OCI-LY1 (cell line): ENCODE data around the gene ADARB2.

Source experiments
- H2AFZ ChIP-seq: fragments of 200-600 bp; sonication (generic), shearing (Covaris generic); 2 replicates; pipeline ENCODE4 v1.6.0; 2014; ENCODE audit warnings: antibody characterized with exemption, mild to moderate bottlenecking, low read length
- H3F3A ChIP-seq: fragments of 200-600 bp; sonication (generic), shearing (Covaris generic); 2 replicates; pipeline ENCODE4 v1.6.0; 2014; ENCODE audit warnings: mild to moderate bottlenecking, antibody characterized with exemption, low read length, moderate library complexity; ENCODE audit not compliant: insufficient read depth
- H3K27ac ChIP-seq: fragments of 200-600 bp; sonication (generic); 2 replicates; pipeline ENCODE4 v1.5.1; 2014; ENCODE audit warnings: low read length, mixed run types, mild to moderate bottlenecking, low read depth; ENCODE audit not compliant: poor library complexity, severe bottlenecking
- H3K27me3 ChIP-seq: fragments of 200-600 bp; sonication (generic); 2 replicates; pipeline ENCODE4 v1.6.0; 2014; ENCODE audit warnings: antibody characterized with exemption, mild to moderate bottlenecking, low read length, moderate library complexity; ENCODE audit not compliant: insufficient read depth
- H3K36me3 ChIP-seq: fragments of 200-600 bp; sonication (generic); 2 replicates; pipeline ENCODE4 v1.6.1; 2014; ENCODE audit warnings: mild to moderate bottlenecking, antibody characterized with exemption, low read length, moderate library complexity, mixed read lengths; ENCODE audit not compliant: insufficient read depth
- H3K4me1 ChIP-seq: fragments of 200-600 bp; sonication (generic); 2 replicates; pipeline ENCODE4 v1.5.1; 2014; ENCODE audit warnings: mild to moderate bottlenecking, low read length, moderate library complexity; ENCODE audit not compliant: insufficient read depth, severe bottlenecking
- H3K4me2 ChIP-seq: fragments of 200-600 bp; sonication (generic), shearing (Covaris generic); 2 replicates; pipeline ENCODE4 v1.6.1; 2014; ENCODE audit warnings: low read length
- H3K4me3 ChIP-seq: fragments of 200-600 bp; sonication (generic); 2 replicates; pipeline ENCODE4 v1.5.1; 2014; ENCODE audit warnings: low read length, low read depth, mild to moderate bottlenecking, mixed read lengths; ENCODE audit not compliant: poor library complexity, severe bottlenecking
- H3K79me2 ChIP-seq: fragments of 200-600 bp; shearing (Covaris generic); 2 replicates; pipeline ENCODE4 v1.6.1; 2016; ENCODE audit warnings: mixed run types, low read length, mixed read lengths; ENCODE audit not compliant: insufficient read depth
- H3K9ac ChIP-seq: fragments of 200-600 bp; sonication (generic), shearing (Covaris generic); 2 replicates; pipeline ENCODE4 v1.6.1; 2014; ENCODE audit warnings: mild to moderate bottlenecking, low read length, mixed read lengths
- H3K9me2 ChIP-seq: fragments of 200-600 bp; sonication (generic), shearing (Covaris generic); 2 replicates; pipeline ENCODE4 v1.6.1; 2014; ENCODE audit warnings: low read depth, mild to moderate bottlenecking, low read length, mixed read lengths
- H3K9me3 ChIP-seq: fragments of 200-600 bp; shearing (Covaris generic); 2 replicates; pipeline ENCODE4 v1.6.1; 2014; ENCODE audit warnings: low read length, mixed read lengths
- H4K20me1 ChIP-seq: fragments of 200-600 bp; sonication (generic), shearing (Covaris generic); 2 replicates; pipeline ENCODE4 v1.6.0; 2016; ENCODE audit warnings: mild to moderate bottlenecking, low read length; ENCODE audit not compliant: insufficient read depth
- CTCF ChIP-seq: fragments of 200-600 bp; sonication (generic), shearing (Covaris generic); IDR thresholded peaks from 2 replicates; pipeline ENCODE4 v1.5.1; 2017; ENCODE audit warnings: mild to moderate bottlenecking, antibody characterized with exemption, low read length, moderate library complexity, mixed read lengths
- EZH2 ChIP-seq: fragments of 200-600 bp; sonication (generic), shearing (Covaris generic); IDR thresholded peaks from 2 replicates; pipeline ENCODE4 v1.8.0; 2017; ENCODE audit warnings: borderline replicate concordance, mixed run types, mild to moderate bottlenecking, antibody characterized with exemption, low read length, moderate library complexity, mixed read lengths

The ADARB2 gene

GRCh38 chr10:1309617-1310270, 427.6 kb downstream of the ADARB2 start:
- Histone ChIP-seq H3K36me3 (no peaks in the 10 kb centered on the region), H3K79me2 (no peaks in the 10 kb centered on the region), H4K20me1 (no peaks in the 10 kb centered on the region), H3K9me3 (no peaks in the 10 kb centered on the region), H3K27ac (no peak overlapping the region), H3K4me3 (no peak overlapping the region), H3F3A (no peaks in the 10 kb centered on the region), H3K4me1 (no peaks in the 10 kb centered on the region), H2AFZ (no peak overlapping the region), H3K9me2 (no peaks in the 10 kb centered on the region), H3K4me2 (no peak overlapping the region), H3K27me3 (0 out of 2 replicates have a peak, but pooled peaks cover 4% of the 10 kb centered on the region), H3K9ac (no peak overlapping the region)
- TF ChIP-seq EZH2 (no peak), CTCF (no peak)

GRCh38 chr10:1308962-1309616, 428.2 kb downstream of the ADARB2 start:
- no peaks in the 10 kb centered on the region for H3K9me2 ChIP-seq
- H3K27ac ChIP-seq: no peak overlapping the region
- no peak for TF ChIP-seq EZH2
- TF ChIP-seq CTCF: no peak
- no peak overlapping the region for H3K9ac ChIP-seq
- H4K20me1 ChIP-seq: no peaks in the 10 kb centered on the region
- no peak overlapping the region for H3K4me2 ChIP-seq
- H3K4me1 ChIP-seq: no peaks in the 10 kb centered on the region
- H2AFZ ChIP-seq: no peak overlapping the region
- no peak overlapping the region for H3K4me3 ChIP-seq
- no peaks in the 10 kb centered on the region for H3K36me3 ChIP-seq
- H3K27me3 ChIP-seq: 0 out of 2 replicates have a peak, but pooled peaks cover 4% of the 10 kb centered on the region
- H3F3A ChIP-seq: no peaks in the 10 kb centered on the region
- no peaks in the 10 kb centered on the region for H3K79me2 ChIP-seq
- H3K9me3 ChIP-seq: no peaks in the 10 kb centered on the region

GRCh38 chr10:1308173-1308961, 429.0 kb downstream of the ADARB2 start:
- no peak overlapping the region for H2AFZ ChIP-seq
- no peaks in the 10 kb centered on the region for H3K36me3 ChIP-seq
- no peak overlapping the region for H3K9ac ChIP-seq
- no peaks in the 10 kb centered on the region for H3K9me3 ChIP-seq
- no peaks in the 10 kb centered on the region for H3K9me2 ChIP-seq
- H3K4me3 ChIP-seq: no peak overlapping the region
- H3K27ac ChIP-seq: no peak overlapping the region
- H3K4me1 ChIP-seq: no peaks in the 10 kb centered on the region
- H4K20me1 ChIP-seq: no peaks in the 10 kb centered on the region
- H3K27me3 ChIP-seq: 0 out of 2 replicates have a peak, but pooled peaks cover 3% of the 10 kb centered on the region
- H3F3A ChIP-seq: no peaks in the 10 kb centered on the region
- no peaks in the 10 kb centered on the region for H3K79me2 ChIP-seq
- no peak overlapping the region for H3K4me2 ChIP-seq
- TF ChIP-seq CTCF (no peak), EZH2 (no peak)
